Mesodermal cell (in vitro differentiated cells): ENCODE data around the gene PLXNA4.

ENCODE experiments used
- H3K27ac ChIP-seq: 2 replicates; pipeline ENCODE4 v1.7.0; 2013; ENCODE audit warnings: mild to moderate bottlenecking, low read depth, low read length, moderate library complexity; ENCODE audit not compliant: severe bottlenecking
- H3K36me3 ChIP-seq: 2 replicates; pipeline ENCODE4 v1.7.1; 2013; ENCODE audit warnings: mild to moderate bottlenecking, low read length, moderate library complexity; ENCODE audit not compliant: control insufficient read depth, insufficient read depth
- H3K4me1 ChIP-seq: one replicate; pipeline ENCODE4 v1.7.1; 2013; ENCODE audit warnings: mild to moderate bottlenecking, low read length; ENCODE audit not compliant: insufficient read depth, control insufficient read depth, poor library complexity, severe bottlenecking
- H3K4me3 ChIP-seq: 2 replicates; pipeline ENCODE4 v1.7.0; 2013; ENCODE audit warnings: low read length, control low read depth, mild to moderate bottlenecking; ENCODE audit not compliant: insufficient read depth, poor library complexity, severe bottlenecking; ENCODE audit errors: extremely low read depth
- H3K9me3 ChIP-seq: 2 replicates; pipeline ENCODE4 v1.7.1; 2013; ENCODE audit warnings: mild to moderate bottlenecking, low read length, moderate library complexity; ENCODE audit not compliant: control insufficient read depth
- WGBS, 2 experiments: methylation state at CpG; one replicate each; pipeline ENCODE4 v1.1.5; 2013; ENCODE audit warnings: missing lambda C conversion rate in 2 of 2; ENCODE audit not compliant: insufficient coverage in 2 of 2; 5-methylcytosine and 5-hydroxymethylcytosine counted together

PLXNA4 gene

GRCh38 chr7:132190683-132191082 lies 385.6 kb downstream of the PLXNA4 start:
- Histone ChIP-seq H3K27ac (no peak overlapping the region), H3K4me3 (no peak overlapping the region), H3K4me1 (no peaks in the 10 kb centered on the region), H3K9me3 (peaks cover 20% of the 10 kb centered on the region), H3K36me3 (no peaks in the 10 kb centered on the region)
- WGBS, 2 experiments = 91 to 97% methylated on average over 7 of the region's 7 CpGs

GRCh38 chr7:132189881-132190280 lies 386.4 kb downstream of the PLXNA4 start:
- Histone ChIP-seq H3K27ac (no peak overlapping the region), H3K4me1 (no peaks in the 10 kb centered on the region), H3K4me3 (no peak overlapping the region), H3K36me3 (no peaks in the 10 kb centered on the region), H3K9me3 (peaks cover 20% of the 10 kb centered on the region)

- peaks cover 20% of the 10 kb centered on the region for H3K9me3 ChIP-seq
- H3K27ac ChIP-seq = no peak overlapping the region
- no peaks in the 10 kb centered on the region for H3K4me1 ChIP-seq
- H3K36me3 ChIP-seq = no peaks in the 10 kb centered on the region
- WGBS, 2 experiments = 22 to 23% methylated on average over 3 of the region's 4 CpGs
- H3K4me3 ChIP-seq = no peak overlapping the region
These were observed 388.1 kb downstream of the PLXNA4 start for GRCh38 chr7:132187869-132188789.

- Histone ChIP-seq H3K36me3 (no peaks in the 10 kb centered on the region), H3K27ac (no peak overlapping the region), H3K4me3 (no peak overlapping the region), H3K9me3 (peaks cover 20% of the 10 kb centered on the region), H3K4me1 (no peaks in the 10 kb centered on the region)
- 91 to 100% methylated on average over 3 to 5 of the region's 6 CpGs for WGBS, 2 experiments
These were observed 388.9 kb downstream of the PLXNA4 start for GRCh38 chr7:132187391-132187790.

GRCh38 chr7:132185150-132185549 lies 391.1 kb downstream of the PLXNA4 start:
- Histone ChIP-seq H3K9me3 (peaks cover 20% of the 10 kb centered on the region), H3K4me3 (no peak overlapping the region), H3K36me3 (no peaks in the 10 kb centered on the region), H3K4me1 (no peaks in the 10 kb centered on the region), H3K27ac (no peak overlapping the region)
- WGBS, 2 experiments = 91 to 93% methylated on average over 4 to 6 of the region's 7 CpGs

- Histone ChIP-seq H3K4me3 (no peak overlapping the region), H3K9me3 (peaks cover 20% of the 10 kb centered on the region), H3K36me3 (no peaks in the 10 kb centered on the region), H3K27ac (no peak overlapping the region), H3K4me1 (no peaks in the 10 kb centered on the region)
- 82 to 87% methylated on average over 6 to 8 of the region's 8 CpGs for WGBS, 2 experiments
These were observed 392.4 kb downstream of the PLXNA4 start for GRCh38 chr7:132183781-132184380.

GRCh38 chr7:132182992-132183391 lies 393.3 kb downstream of the PLXNA4 start:
- Histone ChIP-seq H3K4me1 (no peaks in the 10 kb centered on the region), H3K9me3 (peaks cover 18% of the 10 kb centered on the region), H3K36me3 (no peaks in the 10 kb centered on the region), H3K27ac (no peak overlapping the region), H3K4me3 (no peak overlapping the region)
- 98% methylated on average over 5 of the region's 6 CpGs for WGBS, 2 experiments

GRCh38 chr7:132181946-132182685 lies 394.2 kb downstream of the PLXNA4 start:
- WGBS, 2 experiments = 83 to 85% methylated on average over 8 to 9 of the region's 9 CpGs
- Histone ChIP-seq H3K36me3 (no peaks in the 10 kb centered on the region), H3K4me3 (no peak overlapping the region), H3K4me1 (no peaks in the 10 kb centered on the region), H3K9me3 (peaks cover 9% of the 10 kb centered on the region), H3K27ac (no peak overlapping the region)

- Histone ChIP-seq H3K4me1 (no peaks in the 10 kb centered on the region), H3K27ac (no peak overlapping the region), H3K4me3 (no peak overlapping the region), H3K36me3 (no peaks in the 10 kb centered on the region), H3K9me3 (peaks cover 2% of the 10 kb centered on the region)
- WGBS, 2 experiments = 96 to 100% methylated on average over 6 to 8 of the region's 10 CpGs
These were observed 394.9 kb downstream of the PLXNA4 start for GRCh38 chr7:132181371-132181770.

- no peak overlapping the region for H3K4me3 ChIP-seq
- no peak overlapping the region for H3K27ac ChIP-seq
- H3K36me3 ChIP-seq = no peaks in the 10 kb centered on the region
- H3K4me1 ChIP-seq = no peaks in the 10 kb centered on the region
- no peaks in the 10 kb centered on the region for H3K9me3 ChIP-seq
- WGBS, 2 experiments = 85 to 94% methylated on average over 5 to 8 of the region's 9 CpGs
These were observed 395.8 kb downstream of the PLXNA4 start for GRCh38 chr7:132180481-132180880.
